Measurements from ENCODE around the gene SOWAHA. TPM values are rescaled to one million over a fixed set of nuclear protein-coding genes. Genes with fewer than 3 reads are reported as not detected.
"Not testable (repeated sequence)": the region's sequence is repeated elsewhere in the genome, so short reads cannot be mapped to it uniquely, and the experiment has no call there.

The SOWAHA gene
- total RNA-seq, 1 donor: not detected

GRCh38 chr5:132790201-132790865, 22.8 kb upstream of the SOWAHA start:
- DNase-seq (ENCODE audit: low read depth): no peak
- no peak for TF ChIP-seq CTCF (IDR thresholded peaks at IDR 0.05; ENCODE audit: insufficient read depth, low read length)
- no peak overlapping the region for H3K4me3 ChIP-seq (ENCODE audit: low read depth, low read length)

GRCh38 chr5:132791026-132791425, 22.1 kb upstream of the SOWAHA start:
- no peak for TF ChIP-seq CTCF (IDR thresholded peaks at IDR 0.05; ENCODE audit: insufficient read depth, low read length)
- no peak overlapping the region for H3K4me3 ChIP-seq (ENCODE audit: low read depth, low read length)
- DNase-seq (ENCODE audit: low read depth): no peak

- no peak overlapping the region for H3K4me3 ChIP-seq (ENCODE audit: low read depth, low read length)
- no peak for DNase-seq (ENCODE audit: low read depth)
- no peak for TF ChIP-seq CTCF (IDR thresholded peaks at IDR 0.05; ENCODE audit: insufficient read depth, low read length)
These were observed 15.5 kb upstream of the SOWAHA start for GRCh38 chr5:132797651-132798050.

GRCh38 chr5:132799392-132799791, 13.7 kb upstream of the SOWAHA start:
- no peak overlapping the region for H3K4me3 ChIP-seq (ENCODE audit: low read depth, low read length)
- no peak for TF ChIP-seq CTCF (IDR thresholded peaks at IDR 0.05; ENCODE audit: insufficient read depth, low read length)
- DNase-seq (ENCODE audit: low read depth): no peak

GRCh38 chr5:132800545-132800944, 12.6 kb upstream of the SOWAHA start:
- no peak for DNase-seq (ENCODE audit: low read depth)
- H3K4me3 ChIP-seq (ENCODE audit: low read depth, low read length): no peak overlapping the region
- no peak for TF ChIP-seq CTCF (IDR thresholded peaks at IDR 0.05; ENCODE audit: insufficient read depth, low read length)

GRCh38 chr5:132802044-132802684, 10.9 kb upstream of the SOWAHA start:
- no peak for DNase-seq (ENCODE audit: low read depth)
- TF ChIP-seq CTCF (IDR thresholded peaks at IDR 0.05; ENCODE audit: insufficient read depth, low read length): no peak
- no peak overlapping the region for H3K4me3 ChIP-seq (ENCODE audit: low read depth, low read length)

- not testable (repeated sequence) for H3K4me3 ChIP-seq (ENCODE audit: low read depth, low read length); DNase-seq (ENCODE audit: low read depth)
These were observed 10.4 kb upstream of the SOWAHA start for GRCh38 chr5:132802685-132803066.

- not testable (repeated sequence) for DNase-seq (ENCODE audit: low read depth); H3K4me3 ChIP-seq (ENCODE audit: low read depth, low read length)
These were observed 8.9 kb upstream of the SOWAHA start for GRCh38 chr5:132804219-132804618.

GRCh38 chr5:132805872-132806271, 7.2 kb upstream of the SOWAHA start:
- DNase-seq (ENCODE audit: low read depth); H3K4me3 ChIP-seq (ENCODE audit: low read depth, low read length): not testable (repeated sequence)

GRCh38 chr5:132806804-132807162, 6.3 kb upstream of the SOWAHA start:
- not testable (repeated sequence) for DNase-seq (ENCODE audit: low read depth); H3K4me3 ChIP-seq (ENCODE audit: low read depth, low read length)

All from fibroblast of the aortic adventitia (primary cell).